NCI-H2081 (cell line): ENCODE data around the gene BACE1-AS.
"Not testable (repeated sequence)": the region's sequence is repeated elsewhere in the genome, so short reads cannot be mapped to it uniquely, and the experiment has no call there.

Experiments used
- DNase-seq, 2 experiments: peaks; one replicate each; lab custom pipeline; 2025; lab: John Stamatoyannopoulos, UW

Gene BACE1-AS

DNA sequence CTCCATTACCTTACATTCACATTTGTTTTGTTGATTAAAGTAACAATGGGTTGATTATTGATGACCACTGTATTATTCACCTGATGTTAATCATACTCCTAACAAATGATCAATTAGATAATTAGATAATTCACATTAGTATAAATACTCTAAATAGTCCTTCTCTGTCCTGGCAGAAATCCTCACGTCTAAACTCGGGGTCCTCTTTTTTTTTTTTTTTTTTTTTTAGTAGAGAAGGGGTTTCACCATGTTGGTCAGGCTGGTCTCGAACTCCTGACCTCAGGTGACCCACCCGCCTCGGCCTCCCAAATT, 36.1 kb downstream of the BACE1-AS start:
- not testable (repeated sequence) for DNase-seq

DNA sequence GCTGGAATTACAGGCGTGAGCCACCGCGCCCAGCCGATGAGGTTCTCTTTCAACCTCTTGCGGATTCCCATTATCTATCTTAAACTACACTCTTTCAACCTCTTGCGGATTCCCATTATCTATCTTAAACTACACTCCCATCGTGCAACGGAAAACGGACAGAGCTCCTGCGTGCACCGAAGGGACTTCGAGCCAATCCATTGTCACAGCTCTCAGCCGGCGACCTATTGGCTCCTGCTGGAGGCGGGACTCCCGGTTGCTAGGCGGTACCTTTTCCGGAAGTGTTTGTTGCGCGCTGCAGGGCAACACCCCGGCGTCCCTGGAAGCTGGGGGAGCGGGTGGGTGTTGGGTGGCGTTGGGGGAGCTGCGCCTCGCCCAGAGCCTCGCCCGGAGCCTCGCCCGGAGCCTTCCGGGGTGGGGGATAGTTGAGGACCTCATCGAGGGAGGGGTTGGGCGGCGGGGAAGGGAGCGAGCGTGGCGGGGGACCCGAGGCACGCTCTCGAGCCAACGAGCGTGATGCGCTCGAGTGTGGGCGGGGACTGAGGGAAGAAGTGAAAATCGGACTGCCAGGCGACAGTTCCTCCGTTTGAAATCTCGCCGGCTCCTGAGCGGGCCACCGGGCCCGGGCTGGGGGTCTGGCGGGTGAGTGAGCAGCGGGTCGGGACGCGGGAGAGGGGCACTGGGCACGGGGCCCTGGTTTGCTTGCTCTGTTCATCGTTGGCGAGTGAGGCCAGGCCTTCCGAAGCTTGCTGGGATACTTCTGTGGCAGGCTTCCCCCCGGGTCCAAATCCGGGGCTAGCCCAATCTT, 36.6 kb downstream of the BACE1-AS start, which contains the start of gene CEP164:
Gene CEP164, plus strand, starts transcription at position 288 of the 808 bp plus-strand sequence. CDS start 10,733 bp downstream, outside the sequence.
- DNase-seq = peak; percentile 97 to 99

DNA sequence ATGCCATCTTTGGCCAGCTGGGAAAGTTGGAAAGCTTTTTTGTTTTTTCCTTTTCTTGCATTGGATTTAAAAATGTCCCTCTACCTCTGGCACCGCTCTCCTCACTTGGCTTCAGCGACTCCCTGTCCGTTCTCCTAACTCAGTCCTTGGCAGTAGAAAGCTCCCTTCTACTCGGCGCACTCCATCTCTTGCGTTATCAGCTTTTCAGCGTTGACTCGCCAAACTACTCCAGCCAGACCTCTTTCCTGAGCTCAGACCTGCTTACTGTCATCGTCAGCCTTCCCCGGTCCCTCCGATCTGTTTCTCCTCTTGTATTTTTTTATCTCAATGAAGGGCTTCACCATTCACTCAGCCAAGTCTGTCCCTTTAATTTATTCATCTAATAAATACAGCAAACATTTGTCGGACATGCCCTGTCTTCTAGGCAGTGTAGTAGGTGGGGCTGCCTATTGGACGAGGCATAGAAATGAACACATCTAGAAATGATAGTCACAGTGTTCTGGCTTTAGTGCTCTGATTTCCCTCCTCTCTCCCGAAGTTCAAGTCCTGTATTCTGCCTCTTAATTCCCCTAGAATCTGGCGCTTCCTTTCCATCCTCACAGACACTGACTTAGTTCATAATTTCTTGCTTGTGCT, 37.3 kb downstream of the BACE1-AS start:
- peak in 1 of 2 experiments; percentile 41 for DNase-seq

DNA sequence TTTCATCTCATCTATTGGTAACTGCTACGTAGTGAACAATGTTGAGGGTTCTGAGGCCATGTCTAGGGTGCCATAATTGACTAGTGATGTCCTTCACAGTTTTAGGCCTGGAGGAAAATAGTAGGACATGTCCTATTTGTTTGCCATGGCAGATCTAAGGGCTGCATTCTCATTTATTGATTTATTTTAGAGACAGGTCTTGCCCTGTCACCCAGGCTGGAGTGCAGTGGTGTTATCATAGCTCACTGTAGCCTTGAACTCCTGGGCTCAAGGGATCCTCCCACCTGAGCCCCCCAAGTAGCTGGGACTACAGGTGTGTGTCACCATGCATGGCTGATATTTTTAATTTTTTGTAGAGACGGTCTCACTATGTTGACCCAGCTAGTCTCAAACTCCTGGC, 41.7 kb downstream of the BACE1-AS start:
- DNase-seq = no peak

DNA sequence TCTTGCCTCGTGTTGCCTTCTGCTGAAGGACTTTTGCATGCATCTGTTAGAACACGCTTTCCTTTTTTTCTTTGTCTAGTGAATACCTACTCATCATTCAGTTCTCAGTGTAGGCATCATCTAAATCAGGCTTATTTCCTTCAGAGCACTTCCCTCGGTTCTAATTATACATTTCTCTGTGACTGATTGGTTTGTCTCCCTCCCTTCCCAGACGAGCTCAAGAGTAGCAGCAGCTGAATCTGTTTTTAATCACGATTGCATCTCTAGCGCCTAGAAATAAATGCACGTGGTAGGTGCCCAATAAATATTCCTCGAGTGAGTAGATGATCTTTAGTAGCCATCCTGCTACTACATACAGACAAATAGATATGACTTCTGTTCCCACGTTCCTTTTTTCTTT, 42.8 kb downstream of the BACE1-AS start:
- no peak for DNase-seq

DNA sequence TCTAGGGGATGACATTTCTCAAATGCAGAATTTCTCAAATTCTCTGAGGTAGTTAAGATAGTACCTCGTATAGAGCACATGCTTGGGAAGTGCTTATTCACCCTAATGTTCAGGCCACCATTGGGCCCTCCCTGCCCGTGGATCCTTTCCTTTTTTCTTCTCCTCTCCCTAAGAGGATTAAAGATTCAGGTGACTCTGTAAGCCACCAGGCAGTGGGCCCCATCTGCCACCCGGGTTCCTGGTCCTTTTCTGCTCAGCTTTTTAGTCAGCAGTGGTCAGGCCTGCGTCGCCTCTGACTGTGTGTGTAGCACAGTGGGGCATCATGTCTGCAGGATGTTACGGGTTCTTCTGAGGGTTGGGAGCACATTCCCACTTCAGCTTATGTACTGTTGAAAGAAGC, 43.8 kb downstream of the BACE1-AS start:
- no peak for DNase-seq

DNA sequence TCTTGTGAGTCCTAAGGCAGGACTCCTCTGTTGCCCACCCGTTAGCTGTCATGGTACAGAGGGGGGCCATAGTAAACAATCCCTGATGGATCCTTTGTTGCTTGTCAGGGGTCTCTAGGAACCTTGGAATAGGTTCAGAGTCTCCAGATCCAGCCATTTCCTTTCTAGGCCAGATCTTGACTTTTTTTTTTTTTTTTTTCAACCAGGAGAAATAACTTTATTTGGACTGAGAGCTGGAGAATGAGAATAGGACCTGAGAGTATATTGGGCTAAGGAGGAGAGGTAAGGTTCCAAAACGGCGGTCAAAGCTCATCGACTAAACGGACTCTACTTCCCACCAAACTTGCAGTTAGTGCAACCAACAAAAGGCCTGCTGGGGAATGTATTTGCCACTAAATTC, 44.3 kb downstream of the BACE1-AS start:
- no peak for DNase-seq

DNA sequence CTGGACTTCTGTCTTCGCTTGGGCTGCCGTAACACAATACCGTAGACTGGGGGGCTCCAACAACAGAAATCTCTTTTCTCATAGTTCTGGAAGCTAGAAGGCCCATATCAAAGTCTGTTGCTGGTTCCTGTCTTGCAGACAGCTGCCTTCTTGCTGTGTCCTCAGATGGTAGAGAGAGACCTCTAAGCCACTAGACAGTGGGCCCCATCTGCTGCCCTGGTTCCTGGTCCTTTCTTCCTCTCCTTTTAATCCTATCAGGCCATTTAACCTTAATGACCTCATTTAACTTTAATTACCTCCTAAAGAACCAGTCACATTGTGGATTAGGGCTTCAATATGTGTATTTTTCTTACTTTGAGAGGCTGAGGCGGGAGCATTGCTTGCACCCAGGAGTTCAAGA, 45.9 kb downstream of the BACE1-AS start:
- no peak for DNase-seq
